ENCODE measurements around the gene CREB5.

CREB5 gene

GRCh38 chr7:28576656-28577055, 164.3 kb downstream of the CREB5 start:
- no peak for ATAC-seq
- no peak for TF ChIP-seq CSDC2 (CRISPR knock-in tag; IDR thresholded peaks at IDR 0.05)
- TF ChIP-seq TSHZ2 (CRISPR knock-in tag; IDR thresholded peaks at IDR 0.05): no peak
- no peak for TF ChIP-seq GLIS3 (CRISPR knock-in tag; IDR thresholded peaks at IDR 0.05)
- TF ChIP-seq ZC3H10 (CRISPR knock-in tag; IDR thresholded peaks at IDR 0.05): no peak
- no peak for TF ChIP-seq ISL1 (CRISPR knock-in tag; IDR thresholded peaks at IDR 0.05)
- no peak for TF ChIP-seq ZNF70 (CRISPR knock-in tag; IDR thresholded peaks at IDR 0.05)
- TF ChIP-seq PPARA (CRISPR knock-in tag; IDR thresholded peaks at IDR 0.05; ENCODE audit: borderline replicate concordance): no peak
- TF ChIP-seq POU6F1 (CRISPR knock-in tag; IDR thresholded peaks at IDR 0.05; ENCODE audit: borderline replicate concordance, low read depth): no peak
- no peak for TF ChIP-seq RARB (CRISPR knock-in tag; IDR thresholded peaks at IDR 0.05)
- no peak for TF ChIP-seq ZFP3 (CRISPR knock-in tag; IDR thresholded peaks at IDR 0.05)
- no peak for TF ChIP-seq PATZ1 (CRISPR knock-in tag; IDR thresholded peaks at IDR 0.05; ENCODE audit: borderline replicate concordance)
- TF ChIP-seq ARNTL (CRISPR knock-in tag; IDR thresholded peaks at IDR 0.05; ENCODE audit: borderline replicate concordance, low read depth): no peak
- no peak for TF ChIP-seq CSRNP3 (CRISPR knock-in tag; IDR thresholded peaks at IDR 0.05)
- no peak for TF ChIP-seq ESRRG (CRISPR knock-in tag; IDR thresholded peaks at IDR 0.05)
- no peak for TF ChIP-seq ZNF565 (CRISPR knock-in tag; conservative IDR thresholded peaks at IDR 0.05; ENCODE audit: low read depth)
- TF ChIP-seq ZFP30 (CRISPR knock-in tag; IDR thresholded peaks at IDR 0.05): no peak

- ATAC-seq: no peak
- TF ChIP-seq ESRRG (CRISPR knock-in tag; IDR thresholded peaks at IDR 0.05): no peak
- TF ChIP-seq CSRNP3 (CRISPR knock-in tag; IDR thresholded peaks at IDR 0.05): no peak
- TF ChIP-seq CREB5 (CRISPR knock-in tag; IDR thresholded peaks at IDR 0.05; ENCODE audit: low read depth): no peak
- no peak for TF ChIP-seq PATZ1 (CRISPR knock-in tag; IDR thresholded peaks at IDR 0.05; ENCODE audit: borderline replicate concordance)
- no peak for TF ChIP-seq ZFP30 (CRISPR knock-in tag; IDR thresholded peaks at IDR 0.05)
- TF ChIP-seq TOX (CRISPR knock-in tag; IDR thresholded peaks at IDR 0.05; ENCODE audit: borderline replicate concordance): no peak
- no peak for TF ChIP-seq SNAI2 (CRISPR knock-in tag; IDR thresholded peaks at IDR 0.05)
- TF ChIP-seq GLIS3 (CRISPR knock-in tag; IDR thresholded peaks at IDR 0.05): no peak
- no peak for TF ChIP-seq RARB (CRISPR knock-in tag; IDR thresholded peaks at IDR 0.05)
- no peak for TF ChIP-seq CSDC2 (CRISPR knock-in tag; IDR thresholded peaks at IDR 0.05)
- no peak for TF ChIP-seq ZNF8 (CRISPR knock-in tag; IDR thresholded peaks at IDR 0.05)
- no peak for TF ChIP-seq ISL1 (CRISPR knock-in tag; IDR thresholded peaks at IDR 0.05)
- no peak for TF ChIP-seq TCF4 (CRISPR knock-in tag; IDR thresholded peaks at IDR 0.05; ENCODE audit: borderline replicate concordance)
- no peak for TF ChIP-seq POU6F1 (CRISPR knock-in tag; IDR thresholded peaks at IDR 0.05; ENCODE audit: borderline replicate concordance, low read depth)
Observed at GRCh38 chr7:28579571-28579970, 167.3 kb downstream of the CREB5 start.

Data from SK-N-SH treated with all-trans-retinoic acid at 6 μM for 48 hours (cell line).